NCI-H69 (cell line): ENCODE results near the gene EHBP1.
"Not testable (repeated sequence)": the region's sequence is repeated elsewhere in the genome, so short reads cannot be mapped to it uniquely, and the experiment has no call there.

Experiments
- DNase-seq: peaks from one replicate; lab custom pipeline; 2025; lab: John Stamatoyannopoulos, UW

Gene EHBP1

GRCh38 chr2:63073994-63074393 is 368.5 kb downstream of the EHBP1 start:
- no peak for DNase-seq

DNA sequence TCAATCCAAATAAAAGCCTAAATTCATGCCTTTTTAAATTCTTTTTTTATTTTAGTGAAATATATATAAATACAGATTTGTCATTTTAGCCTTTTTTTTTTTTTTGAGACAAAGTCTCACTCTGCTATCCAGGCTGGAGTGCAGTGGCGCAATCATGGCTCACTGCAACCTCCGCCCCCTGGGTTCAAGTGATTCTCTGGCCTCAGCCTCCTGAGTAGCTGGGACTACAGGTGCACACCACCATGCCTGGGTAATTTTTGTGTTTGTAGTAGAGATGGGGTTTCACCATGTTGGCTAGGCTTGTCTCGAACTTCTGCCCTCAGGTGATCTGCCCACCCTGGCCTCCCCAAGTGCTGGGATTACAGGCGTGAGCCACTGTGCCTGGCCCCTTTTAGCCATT is 368.9 kb downstream of the EHBP1 start:
- not testable (repeated sequence) for DNase-seq

GRCh38 chr2:63078852-63079606 is 373.5 kb downstream of the EHBP1 start:
- peak; percentile 30 for DNase-seq

GRCh38 chr2:63081404-63081803 is 375.9 kb downstream of the EHBP1 start:
- DNase-seq, result no peak

DNA sequence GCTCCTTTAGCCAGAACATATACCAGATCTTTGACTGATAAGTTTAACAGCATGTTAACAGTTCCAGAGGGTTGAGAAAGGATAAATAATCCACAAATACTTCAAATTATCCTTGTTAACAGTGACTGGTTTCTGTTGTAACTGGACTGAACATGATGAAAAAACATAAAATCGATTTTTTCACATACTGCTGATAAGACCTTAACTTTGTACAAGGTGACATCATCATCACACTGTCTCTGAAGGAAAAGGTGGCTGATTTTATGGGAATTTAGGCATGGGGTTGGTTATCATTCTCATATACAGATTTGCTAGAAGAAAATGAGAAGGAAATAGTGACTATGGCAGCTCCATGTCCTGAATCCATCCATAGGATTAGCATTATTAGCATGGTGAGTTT is 381.2 kb downstream of the EHBP1 start:
- no peak for DNase-seq

DNA sequence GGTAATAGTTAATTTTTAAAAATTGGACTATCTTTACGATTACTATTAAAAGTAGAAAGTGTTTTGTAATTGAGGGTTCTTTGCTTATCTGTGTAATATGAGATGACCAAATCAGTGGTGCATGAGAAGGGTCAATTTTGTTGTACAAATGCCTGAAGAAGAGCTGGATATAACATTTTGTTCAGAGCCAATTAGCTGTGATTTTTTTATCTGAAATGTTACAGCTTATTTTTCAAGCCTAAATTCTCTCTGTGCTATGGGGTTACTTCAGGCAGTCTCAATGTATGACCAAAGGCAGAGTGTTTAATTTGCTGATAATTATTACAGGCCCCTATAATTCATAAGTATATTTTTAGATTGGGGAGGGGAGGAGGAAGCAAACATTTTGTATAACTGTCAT is 386.9 kb downstream of the EHBP1 start:
- no peak for DNase-seq

- no peak for DNase-seq
These were observed 387.3 kb downstream of the EHBP1 start for GRCh38 chr2:63092857-63093256.

GRCh38 chr2:63093502-63093901 is 388.0 kb downstream of the EHBP1 start:
- peak; percentile 1 for DNase-seq
